ENCODE data around the gene TFE3.

- TF ChIP-seq CTCF (conservative IDR thresholded peaks at IDR 0.05; ENCODE audit: low read depth, low read length) = no peak
- TF ChIP-seq EZH2 (IDR thresholded peaks at IDR 0.05; ENCODE audit: borderline replicate concordance, low read depth, low read length, poor library complexity, severe bottlenecking) = no peak
Measured at GRCh38 chrX:49042581-49043219, 457 bp downstream of the TFE3 start.
